ENCODE data around the gene NME8.
"Not testable (repeated sequence)": the region's sequence is repeated elsewhere in the genome, so short reads cannot be mapped to it uniquely, and the experiment has no call there.

NME8 gene

GRCh38 chr7:37848297-37848696 lies at the start of gene NME8:
Gene NME8, plus strand, starts transcription at chr7:37848597. Its CDS starts 1,670 bp downstream, at chr7:37850267.
- DNase-seq = no peak

GRCh38 chr7:37806152-37806551 lies 42.2 kb upstream of the NME8 start:
- DNase-seq = no peak

- not testable (repeated sequence) for DNase-seq
These were observed 36.2 kb upstream of the NME8 start for GRCh38 chr7:37812161-37812580.

- DNase-seq = peak in 1 of 2 donors; percentile 4
These were observed 32.6 kb upstream of the NME8 start for GRCh38 chr7:37815671-37816371.

GRCh38 chr7:37816922-37817590 lies 31.3 kb upstream of the NME8 start:
- DNase-seq = no peak

- DNase-seq = no peak
These were observed 30.8 kb upstream of the NME8 start for GRCh38 chr7:37817591-37817960.

- DNase-seq = no peak
These were observed 30.2 kb upstream of the NME8 start for GRCh38 chr7:37817996-37818720.

GRCh38 chr7:37820708-37821468 lies 27.5 kb upstream of the NME8 start:
- DNase-seq = no peak

GRCh38 chr7:37822946-37823345 lies 25.5 kb upstream of the NME8 start:
- DNase-seq = no peak

GRCh38 chr7:37823557-37823956 lies 24.8 kb upstream of the NME8 start:
- DNase-seq = no peak

GRCh38 chr7:37825038-37825437 lies 23.4 kb upstream of the NME8 start:
- DNase-seq = no peak

- DNase-seq = no peak
These were observed 21.6 kb upstream of the NME8 start for GRCh38 chr7:37826825-37827224.

- DNase-seq = no peak
These were observed 17.2 kb upstream of the NME8 start for GRCh38 chr7:37831244-37831643.

GRCh38 chr7:37832194-37832593 lies 16.2 kb upstream of the NME8 start:
- peak; percentile 19 to 47 for DNase-seq

- DNase-seq = peak; percentile 47 to 55
These were observed 15.1 kb upstream of the NME8 start for GRCh38 chr7:37833107-37833817.

GRCh38 chr7:37833818-37834146 lies 14.6 kb upstream of the NME8 start:
- DNase-seq = no peak

GRCh38 chr7:37853468-37853867 lies 5.1 kb downstream of the NME8 start:
- DNase-seq = no peak

GRCh38 chr7:37882086-37882485 lies 33.7 kb downstream of the NME8 start:
- DNase-seq = no peak

GRCh38 chr7:37893359-37893758 lies 45.0 kb downstream of the NME8 start:
- no peak for DNase-seq

GRCh38 chr7:37894671-37895070 lies 46.3 kb downstream of the NME8 start:
- no peak for DNase-seq

- no peak for DNase-seq
These were observed 51.4 kb downstream of the NME8 start for GRCh38 chr7:37899712-37900247.

- DNase-seq = no peak
These were observed 52.9 kb downstream of the NME8 start for GRCh38 chr7:37901236-37901827.
